Heart left ventricle (tissue), 16 donors: Measurements from ENCODE around the gene BET1. TPM values are rescaled to one million over a fixed set of nuclear protein-coding genes. Genes with fewer than 3 reads are reported as not detected.

ENCODE experiments used
- ATAC-seq, 4 donors: fragments of 200-7000 bp; cut with Tn5 transposase; one replicate each; pipeline ENCODE4 v1.9.1; 2020 to 2022; ENCODE audit warnings: moderate library complexity in 4 of 4, mild to moderate bottlenecking in 3 of 4, moderate number of reproducible peaks in 1 of 4
- DNase-seq, 5 donors: peaks; one replicate each; pipeline ENCODE4 v3.0.0-alpha.2; 2020
- H3K27ac ChIP-seq, 12 donors: fragments of 200-600 bp; sonication (generic) in 4 of 12; one replicate each; pipeline versions ENCODE4 v1.5.0 to v1.8.0; 2016 to 2022; ENCODE audit warnings: mild to moderate bottlenecking in 2 of 12
- H3K27me3 ChIP-seq, 9 donors: fragments of 200-600 bp; sonication (generic) in 2 of 9; one replicate each; pipeline versions ENCODE4 v1.5.1 to v1.8.0; 2016 to 2022; ENCODE audit warnings: mild to moderate bottlenecking in 3 of 9
- H3K36me3 ChIP-seq, 9 donors: fragments of 200-600 bp; sonication (generic) in 2 of 9; one replicate each; pipeline versions ENCODE4 v1.5.0 to v1.8.0; 2018 to 2022; ENCODE audit warnings: mild to moderate bottlenecking in 2 of 9
- H3K4me1 ChIP-seq, 12 donors: fragments of 200-600 bp; sonication (generic) in 4 of 12; one replicate each; pipeline versions ENCODE4 v1.5.0 to v1.8.0; 2016 to 2022; ENCODE audit warnings: mild to moderate bottlenecking in 3 of 12
- H3K4me3 ChIP-seq, 12 donors: fragments of 200-600 bp; sonication (generic) in 4 of 12; one replicate each; pipeline versions ENCODE4 v1.5.0 to v1.8.0; 2017 to 2022; ENCODE audit warnings: mild to moderate bottlenecking in 9 of 12, moderate library complexity in 4 of 12
- H3K9me3 ChIP-seq, 12 donors: fragments of 200-600 bp; sonication (generic) in 4 of 12; one replicate each; pipeline versions ENCODE4 v1.5.0 to v1.8.0; 2016 to 2022; ENCODE audit warnings: mild to moderate bottlenecking in 1 of 12
- POLR2A ChIP-seq, 2 donors: fragments of 450-650 bp; IDR thresholded peaks; one replicate each; pipeline ENCODE4 v1.6.1; 2017; ENCODE audit warnings: antibody characterized with exemption in 2 of 2, mild to moderate bottlenecking in 2 of 2, moderate library complexity in 2 of 2
- WGBS, 4 donors: extraction: QIAGEN DNeasy Blood & Tissue Kit in 2 of 4; methylation state at CpG; one replicate each; pipeline versions ENCODE4 v1.1.5 to v1.1.7; 2013 to 2018; 5-methylcytosine and 5-hydroxymethylcytosine counted together
- intact Hi-C, 10 donors: fragments of 100-400 bp; cut with DNase I; formaldehyde crosslinking; loops; one replicate each; pipeline versions ENCODE4 v1.11.1 to v1.14.2; 2022
- long read RNA-seq, 3 donors: library from polyadenylated mRNA; unstranded; transcript quantifications; one replicate each; pipeline ENCODE4 v2.0.0, GENCODE V29; 2020 to 2021
- polyA plus RNA-seq, 2 donors: library from polyadenylated mRNA; stranded (reverse); fragments of 200-250 nt; gene quantifications; one replicate each; pipeline ENCODE4 v1.2.3, GENCODE V29; 2013
- total RNA-seq, 9 donors: library from RNA; depleted of rRNA in 2 of 9; stranded (reverse); fragments of >200 nt in 2 of 9; fragmentation: NEBNext Ultra II Directional in 3 of 9; extraction: Animal tissue kit (Norgen Biotek cat#: 25700) in 3 of 9; gene quantifications; one replicate each; pipeline versions ENCODE4 v1.1.0 to v1.2.4, GENCODE V29; 2016 to 2023
- TF ChIP-seq, protein P1 (sequence below), 12 donors: fragments of 200-600 bp; sonication (generic) in 4 of 12; IDR thresholded peaks; one replicate each; pipeline versions ENCODE4 v1.5.0 to v1.8.0; 2018 to 2022; ENCODE audit warnings: antibody characterized with exemption in 12 of 12, mild to moderate bottlenecking in 5 of 12
- donor health status: ischemic (EF 13 %, LVEDD 7.1; RV severe dilation, severe dysfunction).
- donor health status: healthy with polysubstance abuse.
- donor health status: DM: no; HTN: yes; CAD: no.
- donor health status: DM: no; HTN: no; CAD: no.
- donor health status: ischemic (EF 25% LVEDD 6.9; RV normal size, moderate dysfunction).
- donor health status: ischemic (EF 25% LVEDD 5.7; RV mildly dilated, moderate dysfunction).
- donor health status: healthy.
- donor health status: DM: yes; HTN: yes; CAD: no.
- donor health status: ischemic (EF 35%, LVEDD 5.7; RV mildly dilated, moderate dysfunction).
- donor health status: nonischemic (EF 11% LVEDD 7.7; RV severe dilation, severe dysfunction).
- donor health status: DM: yes; HTN: yes; CAD: no.
- donor health status: PGD.
- donor health status: ischemic (EF 29% LVEDD 5.4; RV normal size, mild dysfunction).
- donor health status: nonischemic (EF 23%, LVEDD 6.1; RV moderate dilation, normal function).

The BET1 gene, protein sequence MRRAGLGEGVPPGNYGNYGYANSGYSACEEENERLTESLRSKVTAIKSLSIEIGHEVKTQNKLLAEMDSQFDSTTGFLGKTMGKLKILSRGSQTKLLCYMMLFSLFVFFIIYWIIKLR
- total RNA-seq, result 10 to 100 TPM in 7 of 9 donors, 1 to 10 TPM in 2; 8.1 to 16.5 (median 11.5) TPM
- 10 to 100 TPM; 13.8 to 16.5 TPM for polyA plus RNA-seq
- long read RNA-seq, donor 1, partial matches to known transcripts, result 0 of 6 reads
- long read RNA-seq, donor 1, other reads (novel, unspliced or antisense), result 2 of 6 reads
- long read RNA-seq, donor 2, transcript BET1-201 (4 exons, 1,504 nt), result major isoform, 16 of 16 reads
- long read RNA-seq, donor 2, partial matches to known transcripts, result 0 of 16 reads
- long read RNA-seq, donor 2, other reads (novel, unspliced or antisense), result 0 of 16 reads
- long read RNA-seq, donor 3, transcript BET1-201 (4 exons, 1,504 nt), result major isoform, 9 of 11 reads
- long read RNA-seq, donor 3, partial matches to known transcripts, result 0 of 11 reads
- long read RNA-seq, donor 3, other reads (novel, unspliced or antisense), result 1 of 11 reads

DNA sequence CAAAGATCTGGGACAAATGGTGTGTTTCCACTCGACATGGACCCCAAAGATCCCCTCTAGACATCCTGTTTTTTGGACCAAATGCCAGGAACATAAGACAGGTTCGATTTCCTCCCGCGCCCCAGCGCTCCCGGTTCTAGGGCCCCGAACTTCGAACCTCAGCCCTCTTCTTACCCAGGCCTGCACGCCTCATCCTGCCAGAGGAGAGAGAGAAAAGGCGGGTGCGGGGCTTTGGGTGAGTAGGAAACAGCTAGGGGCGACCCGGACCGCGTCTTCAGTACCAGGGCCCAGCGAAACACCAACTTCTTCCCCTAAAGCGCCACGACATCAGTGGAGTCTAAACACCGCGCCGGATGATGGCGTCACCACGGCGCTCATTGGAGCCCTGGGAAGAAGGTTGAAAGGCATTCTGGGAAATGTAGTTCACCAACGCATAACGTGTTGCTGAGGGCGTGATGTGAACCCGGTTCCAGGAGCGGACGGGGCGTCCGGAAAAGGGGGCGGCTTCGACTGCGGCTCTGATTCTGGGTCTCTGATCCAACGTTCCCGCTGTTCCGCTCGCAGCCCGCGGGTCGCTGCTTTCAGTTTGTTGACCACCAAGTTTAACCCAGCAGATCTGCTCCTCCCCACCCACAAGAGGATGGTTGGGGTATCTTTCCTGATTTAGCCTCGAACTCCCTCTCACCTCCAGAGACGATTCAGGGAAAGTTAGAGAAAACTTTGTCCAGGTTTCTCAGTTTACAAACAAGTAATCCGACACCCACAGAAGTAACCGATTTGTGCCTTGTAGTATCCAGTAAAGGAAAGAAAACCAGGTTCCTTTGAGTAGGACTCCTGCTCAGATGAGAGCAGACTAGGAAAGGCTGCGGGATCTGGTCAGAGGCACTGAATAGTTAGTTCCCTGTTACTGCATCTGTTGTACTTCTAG, at the start of gene BET1:
TSS of gene BET1 (minus strand) at position 332 of the 928 bp plus-strand sequence. CDS start at position 193, 139 bp downstream.
- ATAC-seq (peak; percentile 98 to 100 (median 100)), DNase-seq (peak; percentile 94 to 97 (median 96))
- H3K4me1 ChIP-seq, result peaks cover 0 to 29% (median 19%) of the 10 kb centered on the region in 12 donors
- intact Hi-C loops, result loop anchor here in 7 of 10 donors (5.0 to 10.0 kb wide), 5 partner anchors 81 to 102 kb away; partner anchors contain the start of genes GNG11 (in 5 of the 7) and GNGT1 (in 1 of the 7)
- H3K27ac ChIP-seq, result peak within 1 kb of the TSS; percentile 47 to 93 (median 86)
- H3K27me3 ChIP-seq, result peaks cover 0 to 5% (median 0%) of the 10 kb centered on the region in 9 donors
- H3K9me3 ChIP-seq, result no peaks in the 10 kb centered on the region
- H3K36me3 ChIP-seq, result peaks cover 0 to 4% (median 0%) of the 10 kb centered on the region in 9 donors
- TF ChIP-seq, protein P1, sequence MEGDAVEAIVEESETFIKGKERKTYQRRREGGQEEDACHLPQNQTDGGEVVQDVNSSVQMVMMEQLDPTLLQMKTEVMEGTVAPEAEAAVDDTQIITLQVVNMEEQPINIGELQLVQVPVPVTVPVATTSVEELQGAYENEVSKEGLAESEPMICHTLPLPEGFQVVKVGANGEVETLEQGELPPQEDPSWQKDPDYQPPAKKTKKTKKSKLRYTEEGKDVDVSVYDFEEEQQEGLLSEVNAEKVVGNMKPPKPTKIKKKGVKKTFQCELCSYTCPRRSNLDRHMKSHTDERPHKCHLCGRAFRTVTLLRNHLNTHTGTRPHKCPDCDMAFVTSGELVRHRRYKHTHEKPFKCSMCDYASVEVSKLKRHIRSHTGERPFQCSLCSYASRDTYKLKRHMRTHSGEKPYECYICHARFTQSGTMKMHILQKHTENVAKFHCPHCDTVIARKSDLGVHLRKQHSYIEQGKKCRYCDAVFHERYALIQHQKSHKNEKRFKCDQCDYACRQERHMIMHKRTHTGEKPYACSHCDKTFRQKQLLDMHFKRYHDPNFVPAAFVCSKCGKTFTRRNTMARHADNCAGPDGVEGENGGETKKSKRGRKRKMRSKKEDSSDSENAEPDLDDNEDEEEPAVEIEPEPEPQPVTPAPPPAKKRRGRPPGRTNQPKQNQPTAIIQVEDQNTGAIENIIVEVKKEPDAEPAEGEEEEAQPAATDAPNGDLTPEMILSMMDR (IDR thresholded peaks at IDR 0.05), result no peak
- TF ChIP-seq POLR2A (IDR thresholded peaks at IDR 0.05), result peak in 1 of 2 donors; percentile 74
- peak within 1 kb of the TSS; percentile 70 to 91 (median 87) for H3K4me3 ChIP-seq
- WGBS, 4 donors, result 0 to 1% (median 0%) methylated on average over 39 to 47 of the region's 47 CpGs

DNA sequence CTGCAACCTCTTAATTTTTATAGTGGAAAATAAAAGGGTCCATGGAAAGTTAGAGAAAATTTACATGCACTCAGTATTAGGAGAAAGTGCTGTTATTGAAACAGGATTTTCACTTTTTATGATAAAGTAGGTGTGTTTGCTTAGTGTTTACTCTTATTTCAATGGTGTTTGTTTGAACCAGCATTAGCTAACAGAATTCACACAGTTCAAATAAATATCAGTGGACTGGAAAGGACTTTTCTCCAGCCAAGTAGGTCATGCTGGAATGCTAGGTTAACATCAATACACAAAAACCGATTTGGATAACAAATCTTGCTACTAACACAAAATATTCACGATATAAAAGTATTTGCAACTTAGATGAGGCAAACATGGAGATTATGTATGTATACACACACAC, 49.4 kb upstream of the BET1 start:
- Histone ChIP-seq H3K27ac (no peak overlapping the region), H3K4me3 (no peak overlapping the region), H3K27me3 (no peaks in the 10 kb centered on the region), H3K9me3 (no peaks in the 10 kb centered on the region), H3K36me3 (no peaks in the 10 kb centered on the region), H3K4me1 (peaks cover 0 to 6% (median 0%) of the 10 kb centered on the region in 12 donors)
- TF ChIP-seq POLR2A (IDR thresholded peaks at IDR 0.05), result no peak
- TF ChIP-seq, protein P1 (IDR thresholded peaks at IDR 0.05), result no peak
- WGBS, 4 donors, result 71 to 78% (median 74%) methylated on average over 2 of the region's 2 CpGs
- DNase-seq (no peak), ATAC-seq (no peak)
- intact Hi-C loops, result no loop called here

DNA sequence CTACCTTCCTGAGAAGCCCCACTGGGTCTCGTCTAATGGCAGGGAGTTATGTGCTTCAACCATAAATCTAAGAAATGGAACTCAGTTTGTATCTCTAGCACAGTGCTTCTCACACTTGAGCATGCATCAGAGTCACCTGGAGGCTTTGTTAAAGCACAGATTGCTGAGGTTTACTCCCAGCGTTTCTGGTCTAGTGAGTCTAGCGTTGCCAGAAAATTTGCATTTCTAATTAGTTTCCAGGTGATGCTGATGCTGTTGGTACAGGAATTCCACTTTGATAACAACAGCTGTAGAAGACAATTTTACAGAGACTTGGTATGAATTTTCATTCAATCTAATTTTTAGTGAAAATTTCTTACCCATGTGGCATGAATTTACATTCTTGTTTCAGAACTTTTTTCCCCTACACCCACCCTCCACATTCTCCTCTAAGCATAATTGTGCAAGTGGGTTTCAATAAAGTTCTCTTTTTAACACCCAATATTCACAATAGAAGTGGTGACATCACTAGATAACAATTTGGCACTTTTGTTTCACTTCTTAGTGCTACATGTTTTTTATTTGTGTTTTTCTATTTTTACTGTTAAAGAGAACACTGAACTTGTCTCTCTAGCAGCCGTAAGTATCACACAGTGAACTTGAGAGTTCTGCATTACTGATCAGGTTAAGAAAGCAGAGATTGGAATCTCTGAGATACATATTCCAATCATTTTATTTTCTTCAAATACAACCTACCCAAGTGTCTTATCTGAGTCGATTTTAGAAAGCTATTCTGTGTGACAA, 48.4 kb upstream of the BET1 start:
- no peaks in the 10 kb centered on the region for H3K27me3 ChIP-seq
- WGBS, 4 donors, result 56 to 64% (median 59%) methylated on average over 5 of the region's 5 CpGs
- TF ChIP-seq POLR2A (IDR thresholded peaks at IDR 0.05), result no peak
- TF ChIP-seq, protein P1 (IDR thresholded peaks at IDR 0.05), result no peak
- no peak overlapping the region for H3K4me3 ChIP-seq
- intact Hi-C loops, result no loop called here
- H3K9me3 ChIP-seq, result no peaks in the 10 kb centered on the region
- DNase-seq, result no peak
- peaks cover 0 to 6% (median 0%) of the 10 kb centered on the region in 12 donors for H3K4me1 ChIP-seq
- H3K27ac ChIP-seq, result no peak overlapping the region
- no peaks in the 10 kb centered on the region for H3K36me3 ChIP-seq
- no peak for ATAC-seq
